ENCODE data around the gene MICALL2.

GRCh38 chr7:1388021-1388702, 71.1 kb downstream of the MICALL2 start:
- TF ChIP-seq CTCF (conservative IDR thresholded peaks at IDR 0.05): no peak
- no peak for TF ChIP-seq ZFX (IDR thresholded peaks at IDR 0.05)

Data from C4-2B (cell line).